ENCODE data around the gene STK32C. TPM values are rescaled to one million over a fixed set of nuclear protein-coding genes. Genes with fewer than 3 reads are reported as not detected.
A peak's percentile ranks its signal among the peaks of the same experiment; 100 is the strongest.
"Not testable (repeated sequence)": the region's sequence is repeated elsewhere in the genome, so short reads cannot be mapped to it uniquely, and the experiment has no call there.

The STK32C gene
- total RNA-seq, 4 donors from 2014 or later, result 3.3 to 5.7 (median 3.5) TPM

DNA sequence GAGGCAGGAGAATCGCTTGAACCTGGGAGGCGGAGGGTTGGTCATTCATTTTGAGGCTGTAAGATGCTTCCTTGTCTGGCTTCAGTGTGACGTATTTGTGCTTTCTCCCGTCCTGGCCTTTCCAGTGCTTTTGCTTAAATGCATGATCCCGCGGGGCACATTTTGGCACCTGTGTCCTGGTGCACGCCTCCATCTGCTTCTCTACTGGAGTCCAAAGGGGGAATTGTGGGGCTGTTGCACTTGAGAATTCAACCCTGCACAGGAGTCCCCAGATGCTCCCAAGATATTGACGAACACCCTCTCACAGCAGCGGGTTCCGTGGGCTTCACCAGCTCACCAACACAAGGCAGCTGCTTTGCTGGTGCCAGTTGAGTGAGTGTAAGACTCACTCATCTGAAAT is 14.0 kb upstream of the STK32C start:
- TF ChIP-seq CTCF (IDR thresholded peaks at IDR 0.05), result no peak
- no peak for TF ChIP-seq POLR2A (IDR thresholded peaks at IDR 0.05)
- H3K36me3 ChIP-seq, result no peaks in the 10 kb centered on the region
- H3K4me3 ChIP-seq (replicated peaks in 1 of 3), result no peak overlapping the region
- no peak overlapping the region for H3K27ac ChIP-seq
- no peak for DNase-seq
- H3K9me3 ChIP-seq, result no peaks in the 10 kb centered on the region
- intact Hi-C loops (cut with DNase I), result no loop called here
- H3K4me1 ChIP-seq, result peaks cover 0 to 8% of the 10 kb centered on the region in 2 donors
- WGBS, 2 donors, result 91 to 97% methylated on average over 10 of the region's 10 CpGs
- no peaks in the 10 kb centered on the region for H3K27me3 ChIP-seq

DNA sequence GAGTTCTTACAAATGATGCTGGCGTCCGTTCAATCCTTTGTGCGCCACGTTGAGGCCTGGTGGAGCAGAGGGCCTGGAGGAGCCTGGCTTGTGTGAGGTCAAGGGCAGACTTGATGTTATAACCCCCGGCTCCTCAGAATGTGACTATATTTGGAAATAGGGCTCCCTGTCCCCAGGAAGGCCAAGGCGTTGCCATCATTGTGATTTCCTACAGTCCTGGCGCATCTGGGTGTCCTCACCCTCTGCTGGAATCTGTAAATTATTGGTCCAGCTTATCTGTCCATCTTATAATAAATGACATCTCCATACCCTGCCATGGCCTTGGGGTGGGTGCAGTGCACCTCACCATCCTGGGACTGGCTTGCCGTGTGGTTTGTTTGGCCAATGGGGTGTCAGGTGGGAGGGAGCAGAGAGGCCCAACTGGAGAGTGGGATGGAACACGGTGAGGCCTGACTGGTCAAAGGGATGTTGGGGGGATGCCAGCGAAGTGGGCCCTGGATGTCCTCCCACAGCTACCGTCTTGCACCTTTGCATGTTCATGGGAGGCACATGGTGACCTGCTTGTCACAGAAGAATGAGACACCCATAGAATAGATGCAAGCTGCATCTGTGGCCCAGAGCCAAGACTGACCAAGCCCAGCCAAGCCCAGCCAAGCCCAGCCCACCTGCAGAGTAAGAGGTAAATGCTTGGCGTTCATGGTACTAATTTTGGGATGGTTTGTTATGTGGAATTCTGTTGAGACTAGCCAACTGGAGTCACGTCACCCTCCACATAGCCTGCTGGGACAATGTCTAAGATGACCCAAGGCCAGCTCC is 13.1 kb upstream of the STK32C start:
- no peak overlapping the region for H3K27ac ChIP-seq
- intact Hi-C loops (cut with DNase I), result no loop called here
- H3K4me1 ChIP-seq, result peaks cover 0 to 8% of the 10 kb centered on the region in 2 donors
- H3K9me3 ChIP-seq, result no peaks in the 10 kb centered on the region
- H3K36me3 ChIP-seq, result no peaks in the 10 kb centered on the region
- DNase-seq, result no peak
- H3K4me3 ChIP-seq (replicated peaks in 1 of 3), result no peak overlapping the region
- no peaks in the 10 kb centered on the region for H3K27me3 ChIP-seq
- 88 to 92% methylated on average over 13 of the region's 13 CpGs for WGBS, 2 donors
- TF ChIP-seq POLR2A (IDR thresholded peaks at IDR 0.05) (no peak), CTCF (IDR thresholded peaks at IDR 0.05) (no peak)

DNA sequence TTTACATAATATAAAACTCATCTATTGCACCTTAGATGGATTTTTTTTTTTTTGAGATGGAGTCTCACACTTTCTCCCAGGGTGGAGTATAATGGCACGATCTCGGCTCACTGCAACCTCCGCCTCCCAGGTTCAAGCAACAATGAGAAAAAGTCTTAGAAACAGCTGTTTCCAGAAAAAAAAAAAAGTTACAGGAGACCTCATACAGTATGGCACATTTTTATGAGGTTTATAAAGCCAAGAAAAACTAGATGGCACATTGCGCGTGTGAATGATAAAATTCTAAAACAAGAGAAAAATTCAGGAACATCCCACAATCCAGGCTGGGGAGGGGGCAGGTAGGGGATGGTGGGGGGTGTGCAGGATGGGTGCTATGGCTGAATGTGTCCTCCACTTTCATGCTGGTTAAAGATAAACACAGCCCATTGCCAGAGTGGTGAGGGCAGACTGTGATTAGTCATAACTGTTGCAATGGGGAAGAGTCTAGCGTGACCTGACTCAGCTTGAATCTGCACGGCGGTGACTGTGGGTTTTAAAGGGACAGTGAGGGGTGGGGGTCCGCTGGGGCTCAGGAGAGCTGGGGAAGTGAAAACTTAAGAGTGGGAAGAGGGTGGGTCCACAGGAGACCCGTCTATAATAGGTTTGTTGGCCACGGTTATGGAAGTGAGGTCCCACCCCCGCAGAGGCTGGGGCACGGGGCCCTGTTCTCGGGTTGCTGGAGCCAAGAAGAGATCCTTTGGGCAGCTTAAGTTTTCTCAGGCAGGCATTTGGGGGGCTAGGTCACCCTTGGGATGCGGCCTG is 12.3 kb upstream of the STK32C start:
- Histone ChIP-seq H3K9me3 (no peaks in the 10 kb centered on the region), H3K27me3 (no peaks in the 10 kb centered on the region)
- intact Hi-C loops (cut with DNase I), result no loop called here

GRCh38 chr10:132317477-132317876 is 9.7 kb upstream of the STK32C start:
- H3K4me1 ChIP-seq; H3K27ac ChIP-seq; H3K36me3 ChIP-seq; intact Hi-C loops (cut with DNase I); DNase-seq; H3K9me3 ChIP-seq; H3K4me3 ChIP-seq (replicated peaks in 1 of 3); H3K27me3 ChIP-seq: not testable (repeated sequence)
- 89% methylated on average over 6 of the region's 6 CpGs for WGBS, 2 donors

More for the DNA sequence above, 12.3 kb upstream of the STK32C start:
- WGBS, 2 donors, result 62 to 78% methylated on average over 14 to 15 of the region's 15 CpGs
- H3K36me3 ChIP-seq, result no peaks in the 10 kb centered on the region
- peak in 1 of 2 donors; percentile 50 for DNase-seq
- H3K27ac ChIP-seq, result no peak overlapping the region
- peaks cover 0 to 8% of the 10 kb centered on the region in 2 donors for H3K4me1 ChIP-seq
- no peak for TF ChIP-seq CTCF (IDR thresholded peaks at IDR 0.05)
- no peak for TF ChIP-seq POLR2A (IDR thresholded peaks at IDR 0.05)
- H3K4me3 ChIP-seq (replicated peaks in 1 of 3), result no peak overlapping the region

- 85 to 88% methylated on average over 5 of the region's 5 CpGs for WGBS, 2 donors
- DNase-seq, result no peak
- Histone ChIP-seq H3K4me1 (peaks cover 0 to 8% of the 10 kb centered on the region in 2 donors), H3K36me3 (no peaks in the 10 kb centered on the region), H3K27ac (no peak overlapping the region), H3K27me3 (no peaks in the 10 kb centered on the region), H3K9me3 (no peaks in the 10 kb centered on the region), H3K4me3 (replicated peaks in 1 of 3) (no peak overlapping the region)
- intact Hi-C loops (cut with DNase I), result no loop called here
- TF ChIP-seq POLR2A (IDR thresholded peaks at IDR 0.05), result no peak
- TF ChIP-seq CTCF (IDR thresholded peaks at IDR 0.05), result no peak
Observed at GRCh38 chr10:132316133-132316532, 8.4 kb upstream of the STK32C start.

DNA sequence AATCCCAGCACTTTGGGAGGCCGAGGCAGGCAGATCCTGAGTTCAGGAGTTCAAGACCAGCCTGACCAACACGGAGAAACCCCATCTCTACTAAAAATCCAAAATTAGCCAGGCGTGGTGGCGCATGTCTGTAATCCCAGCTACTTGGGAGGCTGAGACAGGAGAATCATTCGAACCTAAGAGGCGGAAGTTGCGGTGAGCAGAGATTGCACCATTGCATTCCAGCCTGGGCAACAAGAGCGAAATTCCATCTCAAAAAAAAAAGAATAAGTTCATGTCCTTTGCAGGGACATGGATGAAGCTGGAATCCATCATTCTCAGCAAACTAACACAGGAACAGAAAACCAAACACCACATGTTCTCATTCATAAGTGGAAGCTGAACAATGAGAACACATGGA is 7.1 kb upstream of the STK32C start:
- H3K9me3 ChIP-seq; H3K27ac ChIP-seq; H3K36me3 ChIP-seq; DNase-seq; H3K27me3 ChIP-seq; H3K4me1 ChIP-seq; H3K4me3 ChIP-seq (replicated peaks in 1 of 3); intact Hi-C loops (cut with DNase I): not testable (repeated sequence)
- 91 to 95% methylated on average over 8 of the region's 8 CpGs for WGBS, 2 donors
